Bronchial epithelial cell (primary cell): ENCODE data around the gene TMC7. TPM values are rescaled to one million over a fixed set of nuclear protein-coding genes. Genes with fewer than 3 reads are reported as not detected.

Source experiments
- DNase-seq: peaks from one replicate; pipeline ENCODE4 v3.0.0-alpha.2; 2010; ENCODE audit warnings: low read depth
- FAIRE-seq: peaks from 2 replicates; lab custom pipeline; 2011; peaks lifted over from hg19 to GRCh38; lab: Jason Lieb, UNC
- H3K27me3 ChIP-seq: 2 replicates; pipeline ENCODE4 v1.5.1; 2011; ENCODE audit warnings: low read length; ENCODE audit not compliant: control insufficient read depth, insufficient read depth
- H3K36me3 ChIP-seq: 2 replicates; pipeline ENCODE4 v1.5.1; 2011; ENCODE audit warnings: low read length; ENCODE audit not compliant: control insufficient read depth, insufficient read depth
- H3K4me3 ChIP-seq: 2 replicates; pipeline ENCODE4 v1.5.1; 2011; ENCODE audit warnings: mild to moderate bottlenecking, low read depth, low read length, control low read depth
- CTCF ChIP-seq: IDR thresholded peaks from 2 replicates; pipeline ENCODE4 v1.5.1; 2011; ENCODE audit warnings: mild to moderate bottlenecking, moderate library complexity, low read length, control low read depth, inconsistent platforms; ENCODE audit not compliant: insufficient read depth, severe bottlenecking
- total RNA-seq: library from RNA; depleted of rRNA; stranded (reverse); fragments of >200 nt; gene quantifications from 2 replicates; pipeline ENCODE4 v1.2.1, GENCODE V29; 2014

The TMC7 gene
- total RNA-seq, 1 donor from 2014 or later, result 5.0 TPM

GRCh38 chr16:19021747-19022146 lies 38.0 kb downstream of the TMC7 start:
- TF ChIP-seq CTCF, result no peak
- no peak for FAIRE-seq
- no peak overlapping the region for H3K4me3 ChIP-seq
- no peak for DNase-seq
- H3K27me3 ChIP-seq, result no peaks in the 10 kb centered on the region
- H3K36me3 ChIP-seq, result peaks cover 7% of the 10 kb centered on the region

GRCh38 chr16:19027416-19027815 lies 43.7 kb downstream of the TMC7 start:
- DNase-seq, result no peak
- no peak for FAIRE-seq
- TF ChIP-seq CTCF, result no peak
- Histone ChIP-seq H3K27me3 (no peaks in the 10 kb centered on the region), H3K36me3 (peaks cover 8% of the 10 kb centered on the region), H3K4me3 (no peak overlapping the region)

GRCh38 chr16:19029980-19030379 lies 46.2 kb downstream of the TMC7 start:
- H3K27me3 ChIP-seq, result no peaks in the 10 kb centered on the region
- FAIRE-seq (no peak), DNase-seq (no peak)
- H3K36me3 ChIP-seq, result peaks cover 8% of the 10 kb centered on the region
- H3K4me3 ChIP-seq, result no peak overlapping the region
- no peak for TF ChIP-seq CTCF

GRCh38 chr16:19031738-19032137 lies 48.0 kb downstream of the TMC7 start:
- DNase-seq, result no peak
- no peak for FAIRE-seq
- Histone ChIP-seq H3K4me3 (no peak overlapping the region), H3K27me3 (no peaks in the 10 kb centered on the region), H3K36me3 (peaks cover 7% of the 10 kb centered on the region)
- TF ChIP-seq CTCF, result no peak

- H3K4me3 ChIP-seq, result no peak overlapping the region
- no peak for DNase-seq
- FAIRE-seq, result no peak
- peaks cover 7% of the 10 kb centered on the region for H3K36me3 ChIP-seq
- no peaks in the 10 kb centered on the region for H3K27me3 ChIP-seq
- TF ChIP-seq CTCF, result no peak
These were observed 50.0 kb downstream of the TMC7 start for GRCh38 chr16:19033761-19034160.

GRCh38 chr16:19040400-19040799 lies 56.7 kb downstream of the TMC7 start:
- no peak for FAIRE-seq
- no peak for DNase-seq
- Histone ChIP-seq H3K27me3 (no peaks in the 10 kb centered on the region), H3K36me3 (peaks cover 9% of the 10 kb centered on the region), H3K4me3 (no peak overlapping the region)
- TF ChIP-seq CTCF, result no peak
